Tibial nerve (tissue), 4 donors: Measurements from ENCODE around the gene WNT11. TPM values are rescaled to one million over a fixed set of nuclear protein-coding genes. Genes with fewer than 3 reads are reported as not detected.
A peak's percentile ranks its signal among the peaks of the same experiment; 100 is the strongest.

Experiments
- DNase-seq, 2 donors: peaks; one replicate each; pipeline ENCODE4 v3.0.0-alpha.2; 2019; ENCODE audit warnings: low spot score in 2 of 2
- H3K27ac ChIP-seq, 4 donors: fragments of 200-600 bp; sonication (generic) in 3 of 4; one replicate each; pipeline ENCODE4 v1.5.1; 2017 to 2019; ENCODE audit warnings: mild to moderate bottlenecking in 1 of 4
- H3K27me3 ChIP-seq, 2 donors: fragments of 200-600 bp; sonication (generic) in 1 of 2; one replicate each; pipeline versions ENCODE4 v1.5.1 to v1.6.0; 2017 to 2019
- H3K36me3 ChIP-seq, 3 donors: fragments of 200-600 bp; sonication (generic); one replicate each; pipeline ENCODE4 v1.5.1; 2018 to 2019
- H3K4me1 ChIP-seq, 4 donors: fragments of 200-600 bp; sonication (generic) in 3 of 4; one replicate each; pipeline ENCODE4 v1.5.1; 2017 to 2019
- H3K4me3 ChIP-seq, 4 donors: fragments of 200-600 bp; sonication (generic) in 3 of 4; one replicate each; pipeline ENCODE4 v1.5.1; 2017 to 2019; ENCODE audit warnings: mild to moderate bottlenecking in 1 of 4, moderate library complexity in 1 of 4
- H3K9me3 ChIP-seq, 4 donors: fragments of 200-600 bp; sonication (generic) in 3 of 4; one replicate each; pipeline ENCODE4 v1.5.1; 2017 to 2019
- EP300 ChIP-seq, 2 donors: sonication (generic); formaldehyde crosslinking; IDR thresholded peaks; one replicate each; pipeline ENCODE4 v1.6.1; 2017; ENCODE audit warnings: antibody characterized with exemption in 2 of 2, mild to moderate bottlenecking in 1 of 2
- POLR2A ChIP-seq, 2 donors: fragments of 450-650 bp; IDR thresholded peaks; one replicate each; pipeline ENCODE4 v1.6.1; 2017; ENCODE audit warnings: antibody characterized with exemption in 2 of 2, mild to moderate bottlenecking in 2 of 2, moderate library complexity in 2 of 2
- WGBS, 2 donors: methylation state at CpG; one replicate each; pipeline ENCODE4 v1.1.5; 2018; 5-methylcytosine and 5-hydroxymethylcytosine counted together
- total RNA-seq, 4 donors: library from RNA; depleted of rRNA; stranded (reverse); fragments of >200 nt; gene quantifications; one replicate each; pipeline ENCODE4 v1.1.0, GENCODE V29; 2016
- TF ChIP-seq, protein P1 (sequence below), 5 experiments: fragments of 200-600 bp in 3 of 5; fragments of 450-650 bp in 2 of 5; sonication (generic) in 3 of 5; IDR thresholded peaks; one replicate each; pipeline ENCODE4 v1.5.1; 2016 to 2019; ENCODE audit warnings: antibody characterized with exemption in 5 of 5, mild to moderate bottlenecking in 3 of 5, moderate library complexity in 2 of 5

The WNT11 gene
- total RNA-seq, 4 donors from 2014 or later = 14.2 to 65.7 (median 27.5) TPM

DNA sequence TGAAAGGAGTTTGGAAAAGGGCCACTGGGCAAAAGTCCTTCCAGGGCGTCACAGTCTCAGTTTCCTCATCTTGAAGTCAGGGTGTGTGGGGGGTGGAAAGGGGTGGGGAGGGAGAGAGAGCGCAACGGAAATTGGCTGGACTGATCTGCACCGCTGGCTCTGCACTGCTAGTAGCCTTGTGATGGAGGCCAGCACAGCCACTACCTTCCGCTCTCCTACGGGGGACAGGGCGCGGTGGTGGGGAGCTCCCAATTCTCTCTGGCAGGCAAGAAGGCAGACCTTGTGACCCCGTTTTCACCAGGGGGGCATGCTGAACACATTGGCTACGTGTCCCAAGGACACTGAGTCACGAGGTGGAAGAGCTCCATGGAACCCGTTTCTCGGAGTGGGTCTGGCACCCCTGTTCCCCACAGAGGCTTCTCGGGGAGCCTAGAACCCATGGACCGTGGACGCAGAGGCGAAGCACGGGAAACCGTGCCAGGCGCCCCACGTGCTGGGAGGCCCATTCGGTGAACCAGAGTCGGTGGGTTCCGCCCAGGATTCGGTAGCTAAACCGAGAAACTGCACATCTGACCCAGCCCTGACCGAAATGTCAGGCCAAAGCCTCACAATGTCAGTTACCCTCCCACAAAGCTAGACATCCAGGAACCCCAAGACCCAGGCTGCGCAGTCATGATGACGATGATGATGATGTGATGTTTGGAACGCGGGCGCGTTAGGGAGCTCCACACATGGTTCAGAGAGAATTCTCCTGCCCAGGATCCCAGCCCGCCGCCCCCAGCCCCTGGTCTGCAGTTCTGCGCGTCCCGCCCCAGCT lies 28.3 kb upstream of the WNT11 start:
- H3K27ac ChIP-seq = peak overlapping the region; percentile 81 to 94 (median 86)
- no peaks in the 10 kb centered on the region for H3K9me3 ChIP-seq
- TF ChIP-seq, protein P1, sequence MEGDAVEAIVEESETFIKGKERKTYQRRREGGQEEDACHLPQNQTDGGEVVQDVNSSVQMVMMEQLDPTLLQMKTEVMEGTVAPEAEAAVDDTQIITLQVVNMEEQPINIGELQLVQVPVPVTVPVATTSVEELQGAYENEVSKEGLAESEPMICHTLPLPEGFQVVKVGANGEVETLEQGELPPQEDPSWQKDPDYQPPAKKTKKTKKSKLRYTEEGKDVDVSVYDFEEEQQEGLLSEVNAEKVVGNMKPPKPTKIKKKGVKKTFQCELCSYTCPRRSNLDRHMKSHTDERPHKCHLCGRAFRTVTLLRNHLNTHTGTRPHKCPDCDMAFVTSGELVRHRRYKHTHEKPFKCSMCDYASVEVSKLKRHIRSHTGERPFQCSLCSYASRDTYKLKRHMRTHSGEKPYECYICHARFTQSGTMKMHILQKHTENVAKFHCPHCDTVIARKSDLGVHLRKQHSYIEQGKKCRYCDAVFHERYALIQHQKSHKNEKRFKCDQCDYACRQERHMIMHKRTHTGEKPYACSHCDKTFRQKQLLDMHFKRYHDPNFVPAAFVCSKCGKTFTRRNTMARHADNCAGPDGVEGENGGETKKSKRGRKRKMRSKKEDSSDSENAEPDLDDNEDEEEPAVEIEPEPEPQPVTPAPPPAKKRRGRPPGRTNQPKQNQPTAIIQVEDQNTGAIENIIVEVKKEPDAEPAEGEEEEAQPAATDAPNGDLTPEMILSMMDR (IDR thresholded peaks at IDR 0.05) = peak in 1 of 5 experiments; percentile 29
- TF ChIP-seq EP300 (IDR thresholded peaks at IDR 0.05) (peak in 1 of 2 donors; percentile 32), POLR2A (IDR thresholded peaks at IDR 0.05) (no peak)
- peak overlapping the region; percentile 73 to 94 (median 87) for H3K4me3 ChIP-seq
- H3K4me1 ChIP-seq = peaks cover 0 to 17% (median 12%) of the 10 kb centered on the region in 4 donors
- no peaks in the 10 kb centered on the region for H3K27me3 ChIP-seq
- DNase-seq = peak; percentile 58 to 62
- no peaks in the 10 kb centered on the region for H3K36me3 ChIP-seq
- WGBS, 2 donors = 1 to 9% methylated on average over 28 to 33 of the region's 38 CpGs

DNA sequence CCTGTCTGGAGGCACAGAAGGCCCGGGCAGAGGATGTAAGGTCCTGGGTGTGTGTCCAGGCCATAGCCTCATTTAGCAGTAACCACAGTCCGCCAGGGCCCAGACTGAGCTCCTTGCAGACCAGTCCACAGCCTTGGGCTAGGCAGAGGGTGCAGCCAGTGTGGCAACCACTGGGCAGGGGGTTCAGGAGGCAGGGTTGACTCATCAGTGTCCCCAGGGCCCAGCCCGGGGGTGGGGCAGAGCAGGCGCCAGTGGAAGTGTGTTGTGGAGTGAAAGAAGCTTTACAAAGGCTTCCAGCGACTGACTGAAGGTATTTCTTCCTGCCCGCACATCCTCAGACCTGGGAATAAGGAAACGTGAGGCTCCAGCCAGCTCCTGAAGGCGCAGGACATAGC lies 27.7 kb upstream of the WNT11 start:
- no peaks in the 10 kb centered on the region for H3K9me3 ChIP-seq
- TF ChIP-seq, protein P1 (IDR thresholded peaks at IDR 0.05) = no peak
- TF ChIP-seq EP300 (IDR thresholded peaks at IDR 0.05) = no peak
- no peak for TF ChIP-seq POLR2A (IDR thresholded peaks at IDR 0.05)
- WGBS, 2 donors = 57 to 68% methylated on average over 8 of the region's 8 CpGs
- H3K36me3 ChIP-seq = no peaks in the 10 kb centered on the region
- H3K4me1 ChIP-seq = peaks cover 0 to 17% (median 12%) of the 10 kb centered on the region in 4 donors
- H3K27me3 ChIP-seq = no peaks in the 10 kb centered on the region
- H3K4me3 ChIP-seq = peak overlapping the region in 3 of 4 donors; percentile 73 to 94 (median 91)
- DNase-seq = peak; percentile 25 to 32
- peak overlapping the region; percentile 81 to 94 (median 86) for H3K27ac ChIP-seq

DNA sequence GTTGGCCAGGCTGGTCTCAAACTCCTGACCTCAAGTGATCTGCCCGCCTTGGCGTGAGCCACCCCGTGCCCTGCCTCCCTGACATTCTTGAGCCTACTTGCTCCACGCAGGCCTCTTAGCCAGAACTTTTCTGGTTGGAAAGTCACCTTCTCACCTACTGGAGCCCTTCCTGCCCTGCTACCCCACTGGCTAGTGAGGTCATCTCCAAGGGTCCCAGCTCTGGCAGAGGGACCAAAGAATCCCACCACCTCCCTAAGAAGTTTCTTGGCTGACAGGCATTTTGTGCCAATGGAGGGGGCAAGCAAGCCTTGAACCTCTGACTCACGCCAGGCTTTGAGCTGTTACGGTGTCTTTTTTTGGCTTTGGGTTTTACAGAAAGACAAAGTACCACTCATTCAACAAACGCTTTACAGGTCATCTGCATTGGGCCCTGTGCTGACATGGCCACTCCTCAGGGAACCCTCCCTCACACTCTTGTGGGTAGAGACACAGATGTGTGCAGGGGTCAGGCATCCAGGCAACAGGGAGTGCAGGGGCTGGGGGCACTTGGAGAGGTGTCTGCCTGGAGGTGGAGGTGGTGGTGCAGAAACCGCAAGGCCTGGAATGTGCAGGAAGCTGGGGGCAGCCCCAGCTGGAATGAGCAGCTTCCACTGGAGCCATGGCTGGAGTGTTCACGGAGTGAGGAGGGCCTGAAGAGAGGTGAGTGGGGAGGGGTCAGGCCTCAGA lies 27.1 kb upstream of the WNT11 start:
- peak overlapping the region in 3 of 4 donors; percentile 81 to 94 (median 87) for H3K27ac ChIP-seq
- WGBS, 2 donors = 91% methylated on average over 9 of the region's 9 CpGs
- peaks cover 0 to 17% (median 12%) of the 10 kb centered on the region in 4 donors for H3K4me1 ChIP-seq
- no peaks in the 10 kb centered on the region for H3K36me3 ChIP-seq
- H3K27me3 ChIP-seq = no peaks in the 10 kb centered on the region
- no peak for TF ChIP-seq POLR2A (IDR thresholded peaks at IDR 0.05)
- TF ChIP-seq, protein P1 (IDR thresholded peaks at IDR 0.05) = no peak
- TF ChIP-seq EP300 (IDR thresholded peaks at IDR 0.05) = no peak
- no peak overlapping the region for H3K4me3 ChIP-seq
- no peaks in the 10 kb centered on the region for H3K9me3 ChIP-seq
- no peak for DNase-seq

DNA sequence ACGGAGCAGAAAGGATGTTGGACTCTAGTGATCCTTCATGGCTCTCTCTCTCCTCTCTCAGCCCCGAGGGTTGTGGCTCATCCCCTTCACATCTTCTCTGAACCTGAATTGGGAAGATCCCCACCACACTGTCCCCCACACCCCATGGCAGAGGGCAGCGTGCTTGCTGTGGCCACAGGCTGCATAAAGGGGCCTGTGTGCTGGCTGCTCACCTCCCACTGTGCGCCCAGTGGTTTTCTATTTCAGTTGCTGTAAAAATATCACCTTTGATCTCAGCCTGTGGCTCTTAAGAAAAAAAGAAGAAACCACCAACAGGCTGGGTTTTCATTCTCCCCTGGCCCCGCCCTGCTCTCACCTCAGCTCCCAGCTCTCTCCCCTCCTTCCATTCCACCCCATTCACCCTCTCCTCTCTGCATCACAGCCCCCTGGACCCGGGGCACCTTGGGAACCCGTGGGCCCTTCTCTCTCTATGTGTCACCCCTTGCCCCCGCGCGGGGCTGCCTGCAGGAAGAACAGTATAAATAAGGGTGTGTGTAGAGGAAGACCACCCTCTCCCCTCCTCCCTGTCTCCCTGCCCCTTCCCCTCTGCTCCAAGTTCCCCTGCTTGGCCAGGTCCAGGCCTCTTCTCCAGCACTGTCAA lies 25.8 kb upstream of the WNT11 start:
- DNase-seq = no peak
- peaks cover 0 to 17% (median 12%) of the 10 kb centered on the region in 4 donors for H3K4me1 ChIP-seq
- H3K9me3 ChIP-seq = no peaks in the 10 kb centered on the region
- WGBS, 2 donors = 59 to 65% methylated on average over 10 of the region's 10 CpGs
- H3K4me3 ChIP-seq = no peak overlapping the region
- no peak overlapping the region for H3K27ac ChIP-seq
- H3K27me3 ChIP-seq = no peaks in the 10 kb centered on the region
- TF ChIP-seq POLR2A (IDR thresholded peaks at IDR 0.05) = no peak
- no peak for TF ChIP-seq EP300 (IDR thresholded peaks at IDR 0.05)
- TF ChIP-seq, protein P1 (IDR thresholded peaks at IDR 0.05) = no peak
- no peaks in the 10 kb centered on the region for H3K36me3 ChIP-seq
